CD14-positive monocyte (primary cell): Measurements from ENCODE around the gene TNFSF9. TPM values are rescaled to one million over a fixed set of nuclear protein-coding genes. Genes with fewer than 3 reads are reported as not detected.

Experiments
- DNase-seq, 3 donors: peaks; one replicate each; pipeline ENCODE4 v3.0.0-alpha.2; 2011 to 2022
- H2AFZ ChIP-seq: 2 replicates; pipeline ENCODE4 v1.6.0; 2012; ENCODE audit warnings: mild to moderate bottlenecking, low read depth, low read length, inconsistent platforms; ENCODE audit not compliant: insufficient read depth, poor library complexity, severe bottlenecking
- H3K27ac ChIP-seq, 2 donors: 1 replicate in 1 of 2; 2 replicates in 1 of 2; pipeline ENCODE4 v1.5.1; 2012 to 2013; ENCODE audit warnings: low read length in 2 of 2, control low read depth in 1 of 2, inconsistent platforms in 1 of 2, low read depth in 1 of 2, mild to moderate bottlenecking in 1 of 2
- H3K27me3 ChIP-seq, 2 donors: one replicate each; pipeline versions ENCODE4 v1.6.0 to v1.6.1; 2011 to 2013; ENCODE audit warnings: low read length in 2 of 2; ENCODE audit not compliant: control insufficient read depth in 2 of 2, insufficient read depth in 2 of 2
- H3K36me3 ChIP-seq, 2 donors: replicated peaks in 1 of 2; 1 replicate in 1 of 2; 2 replicates in 1 of 2; pipeline versions ENCODE4 v1.5.1 to v1.6.1; 2012 to 2013; ENCODE audit warnings: low read length in 2 of 2, control low read depth in 1 of 2, inconsistent platforms in 1 of 2, mild to moderate bottlenecking in 1 of 2; ENCODE audit not compliant: insufficient read depth in 2 of 2, control insufficient read depth in 1 of 2
- H3K4me1 ChIP-seq, 2 donors: 1 replicate in 1 of 2; 2 replicates in 1 of 2; pipeline versions ENCODE4 v1.5.1 to v1.6.1; 2012 to 2013; ENCODE audit warnings: low read length in 2 of 2, control low read depth in 1 of 2, inconsistent platforms in 1 of 2, mild to moderate bottlenecking in 1 of 2, moderate library complexity in 1 of 2; ENCODE audit not compliant: insufficient read depth in 2 of 2, control insufficient read depth in 1 of 2
- H3K4me2 ChIP-seq: replicated peaks from 2 replicates; pipeline ENCODE3; 2012; ENCODE audit warnings: low read length, moderate library complexity, mild to moderate bottlenecking; ENCODE audit not compliant: poor library complexity, severe bottlenecking; ENCODE audit errors: extremely low read depth
- H3K4me3 ChIP-seq, 3 experiments: fragments of 200-600 bp in 1 of 3; sonication (generic) in 1 of 3; replicated peaks in 1 of 3; 1 replicate in 2 of 3; 2 replicates in 1 of 3; pipeline ENCODE4 v1.5.1; 2011 to 2013; ENCODE audit warnings: low read length in 3 of 3, mild to moderate bottlenecking in 3 of 3, control low read depth in 2 of 3, low read depth in 2 of 3, inconsistent platforms in 1 of 3, moderate library complexity in 1 of 3
- H3K79me2 ChIP-seq: 2 replicates; pipeline ENCODE4 v1.6.0; 2012; ENCODE audit warnings: mild to moderate bottlenecking, control low read depth, inconsistent platforms, low read length, moderate library complexity; ENCODE audit not compliant: insufficient read depth
- H3K9ac ChIP-seq: 2 replicates; pipeline ENCODE4 v1.6.0; 2017; ENCODE audit warnings: low read length, mild to moderate bottlenecking; ENCODE audit not compliant: insufficient read depth, poor library complexity, severe bottlenecking
- H3K9me3 ChIP-seq, 2 donors: replicated peaks in 1 of 2; 1 replicate in 1 of 2; 2 replicates in 1 of 2; pipeline versions ENCODE4 v1.5.1 to v1.6.1; 2012 to 2013; ENCODE audit warnings: low read length in 2 of 2, control low read depth in 1 of 2; ENCODE audit not compliant: control insufficient read depth in 1 of 2, insufficient read depth in 1 of 2
- H4K20me1 ChIP-seq: 2 replicates; pipeline ENCODE4 v1.6.0; 2012; ENCODE audit warnings: mild to moderate bottlenecking, low read length, control low read depth, moderate library complexity; ENCODE audit not compliant: insufficient read depth
- H3K27ac Mint-ChIP-seq, 7 donors: one replicate each; pipeline ENCODE4 v1.8.0; 2020; ENCODE audit warnings: mild to moderate bottlenecking in 7 of 7, mixed read lengths in 7 of 7, moderate library complexity in 6 of 7, inconsistent platforms in 2 of 7
- H3K27me3 Mint-ChIP-seq, 3 donors: one replicate each; pipeline ENCODE4 v1.8.0; 2021 to 2022; ENCODE audit warnings: low read depth in 3 of 3, mild to moderate bottlenecking in 3 of 3, mixed read lengths in 3 of 3, moderate library complexity in 3 of 3, inconsistent platforms in 1 of 3
- H3K36me3 Mint-ChIP-seq, 2 donors: one replicate each; pipeline ENCODE4 v1.8.0; 2020; ENCODE audit warnings: mixed read lengths in 2 of 2, inconsistent platforms in 1 of 2, mild to moderate bottlenecking in 1 of 2
- H3K4me1 Mint-ChIP-seq: one replicate; pipeline ENCODE4 v1.8.0; 2020; ENCODE audit warnings: mild to moderate bottlenecking, mixed read lengths
- H3K4me3 Mint-ChIP-seq, 2 donors: one replicate each; pipeline ENCODE4 v1.8.0; 2020; ENCODE audit warnings: mild to moderate bottlenecking in 2 of 2, mixed read lengths in 2 of 2, moderate library complexity in 1 of 2
- H3K9me3 Mint-ChIP-seq, 7 donors: one replicate each; pipeline ENCODE4 v1.8.0; 2020 to 2022; ENCODE audit warnings: mixed read lengths in 7 of 7, mild to moderate bottlenecking in 6 of 7, moderate library complexity in 6 of 7, inconsistent platforms in 2 of 7
- WGBS: methylation state at CpG from one replicate; pipeline ENCODE4 v1.1.5; 2013; ENCODE audit warnings: missing lambda C conversion rate; ENCODE audit not compliant: insufficient coverage; 5-methylcytosine and 5-hydroxymethylcytosine counted together
- intact Hi-C, 2 donors: fragments of 100-400 bp; cut with micrococcal nuclease; formaldehyde crosslinking; loops; one replicate each; pipeline versions ENCODE4 v1.15.0 to v1.15.1; 2023
- polyA plus RNA-seq, 3 donors: library from polyadenylated mRNA; depleted of rRNA in 1 of 3; unstranded in 2 of 3; stranded (reverse) in 1 of 3; fragments of 300-500 nt in 2 of 3; fragments of >200 nt in 1 of 3; fragmentation: Illumina TruSeq in 2 of 3; gene quantifications; 1 replicate in 2 of 3; 2 replicates in 1 of 3; pipeline ENCODE4 v1.2.3, GENCODE V29; 2012 to 2021
- TF ChIP-seq, protein P1 (sequence below): fragments of 200-600 bp; IDR thresholded peaks from one replicate; pipeline ENCODE4 v1.8.0; 2022; ENCODE audit warnings: antibody characterized with exemption, mild to moderate bottlenecking

Gene TNFSF9
- polyA plus RNA-seq, 3 donors, result 3.7 to 4.9 (median 4.3) TPM

DNA sequence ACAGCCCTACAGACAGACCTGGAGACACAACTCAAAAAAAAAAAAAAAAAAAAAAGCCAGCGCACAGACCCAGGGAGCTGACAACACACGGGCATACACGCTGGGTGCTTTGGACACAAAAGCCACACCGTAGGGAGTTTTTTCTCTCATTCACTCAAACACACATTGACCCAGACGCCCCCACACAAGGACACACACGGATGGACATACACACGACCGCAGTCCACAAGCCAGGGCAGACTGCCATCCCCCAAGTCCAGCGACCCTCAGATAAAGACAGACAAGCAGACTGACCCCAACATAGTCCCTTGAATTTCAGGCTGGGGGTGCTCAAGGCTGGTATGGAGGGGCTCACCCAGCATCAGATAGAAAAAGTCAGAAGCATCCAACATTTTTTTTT, 16.7 kb upstream of the TNFSF9 start:
- peaks cover 3 to 21% (median 13%) of the 10 kb centered on the region in 3 donors for H3K27me3 Mint-ChIP-seq
- Histone ChIP-seq H3K27me3 (no peaks in the 10 kb centered on the region), H3K27ac (no peak overlapping the region), H3K9ac (no peak overlapping the region), H3K4me1 (peaks cover 17 to 30% of the 10 kb centered on the region in 2 donors), H2AFZ (no peak overlapping the region), H3K79me2 (no peaks in the 10 kb centered on the region), H4K20me1 (no peaks in the 10 kb centered on the region), H3K9me3 (no peaks in the 10 kb centered on the region), H3K36me3 (no peaks in the 10 kb centered on the region), H3K4me3 (no peak overlapping the region), H3K4me2 (no peak overlapping the region)
- H3K9me3 Mint-ChIP-seq, result peaks cover 0 to 4% (median 0%) of the 10 kb centered on the region in 7 donors
- no peak overlapping the region for H3K4me3 Mint-ChIP-seq
- no peak overlapping the region for H3K27ac Mint-ChIP-seq
- no peak for DNase-seq
- intact Hi-C loops, result loop anchor here (10.0 kb wide), 1 partner anchor 251 kb away; the partner anchor contains the start of gene SH2D3A (in 2 of the 2)
- 94% methylated on average over 5 of the region's 9 CpGs for WGBS
- no peaks in the 10 kb centered on the region for H3K36me3 Mint-ChIP-seq
- TF ChIP-seq, protein P1, sequence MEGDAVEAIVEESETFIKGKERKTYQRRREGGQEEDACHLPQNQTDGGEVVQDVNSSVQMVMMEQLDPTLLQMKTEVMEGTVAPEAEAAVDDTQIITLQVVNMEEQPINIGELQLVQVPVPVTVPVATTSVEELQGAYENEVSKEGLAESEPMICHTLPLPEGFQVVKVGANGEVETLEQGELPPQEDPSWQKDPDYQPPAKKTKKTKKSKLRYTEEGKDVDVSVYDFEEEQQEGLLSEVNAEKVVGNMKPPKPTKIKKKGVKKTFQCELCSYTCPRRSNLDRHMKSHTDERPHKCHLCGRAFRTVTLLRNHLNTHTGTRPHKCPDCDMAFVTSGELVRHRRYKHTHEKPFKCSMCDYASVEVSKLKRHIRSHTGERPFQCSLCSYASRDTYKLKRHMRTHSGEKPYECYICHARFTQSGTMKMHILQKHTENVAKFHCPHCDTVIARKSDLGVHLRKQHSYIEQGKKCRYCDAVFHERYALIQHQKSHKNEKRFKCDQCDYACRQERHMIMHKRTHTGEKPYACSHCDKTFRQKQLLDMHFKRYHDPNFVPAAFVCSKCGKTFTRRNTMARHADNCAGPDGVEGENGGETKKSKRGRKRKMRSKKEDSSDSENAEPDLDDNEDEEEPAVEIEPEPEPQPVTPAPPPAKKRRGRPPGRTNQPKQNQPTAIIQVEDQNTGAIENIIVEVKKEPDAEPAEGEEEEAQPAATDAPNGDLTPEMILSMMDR, result no peak
- peaks cover 23% of the 10 kb centered on the region for H3K4me1 Mint-ChIP-seq

DNA sequence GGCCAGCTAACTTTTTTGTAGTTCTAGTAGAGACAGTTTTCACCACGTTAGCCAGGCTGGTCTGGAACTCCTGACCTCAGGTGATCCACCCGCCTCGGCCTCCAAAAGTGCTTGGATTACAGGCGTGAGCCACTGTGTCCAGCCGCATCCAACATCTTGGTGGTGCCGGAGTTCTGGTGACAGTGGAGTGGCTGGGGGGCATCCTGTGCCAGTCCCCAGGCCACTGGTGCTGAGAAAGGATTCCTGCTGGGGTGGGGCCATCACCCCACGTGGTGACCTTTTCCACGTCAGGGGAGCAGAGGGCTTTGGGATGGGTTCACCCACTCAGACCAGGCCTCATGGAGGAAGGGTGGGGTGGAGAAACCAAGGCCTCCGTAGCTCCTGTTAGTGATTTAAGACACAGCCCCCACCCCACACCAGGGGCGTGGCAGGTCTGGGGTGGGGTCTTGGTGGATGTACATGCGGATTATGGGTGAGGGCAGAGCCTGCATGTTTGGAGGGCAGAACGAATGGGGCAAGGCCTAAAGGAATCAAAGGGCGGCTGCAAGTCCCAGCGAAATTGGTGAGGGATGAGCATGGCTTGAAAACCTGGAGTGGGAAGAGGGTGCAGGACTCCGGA, 15.8 kb upstream of the TNFSF9 start:
- H3K36me3 Mint-ChIP-seq, result no peaks in the 10 kb centered on the region
- H3K36me3 ChIP-seq, result no peaks in the 10 kb centered on the region
- H3K79me2 ChIP-seq, result no peaks in the 10 kb centered on the region
- no peak overlapping the region for H3K9ac ChIP-seq
- TF ChIP-seq, protein P1, result no peak
- intact Hi-C loops, result loop anchor here (10.0 kb wide), 1 partner anchor 250 kb away; the partner anchor contains the start of gene SH2D3A (in 2 of the 2)
- peaks cover 24% of the 10 kb centered on the region for H3K4me1 Mint-ChIP-seq
- DNase-seq, result no peak
- no peaks in the 10 kb centered on the region for H3K9me3 ChIP-seq
- H3K4me1 ChIP-seq, result peaks cover 17 to 30% of the 10 kb centered on the region in 2 donors
- no peak overlapping the region for H3K27ac ChIP-seq
- no peak overlapping the region for H3K4me3 ChIP-seq
- H3K9me3 Mint-ChIP-seq, result peaks cover 0 to 4% (median 0%) of the 10 kb centered on the region in 7 donors
- H2AFZ ChIP-seq, result no peak overlapping the region
- no peak overlapping the region for H3K4me2 ChIP-seq
- peaks cover 5 to 22% (median 19%) of the 10 kb centered on the region in 3 donors for H3K27me3 Mint-ChIP-seq
- no peaks in the 10 kb centered on the region for H4K20me1 ChIP-seq
- no peaks in the 10 kb centered on the region for H3K27me3 ChIP-seq
- peak overlapping the region in 1 of 2 donors; percentile 9 for H3K4me3 Mint-ChIP-seq
- 96% methylated on average over 11 of the region's 15 CpGs for WGBS
- H3K27ac Mint-ChIP-seq, result peak overlapping the region in 3 of 7 donors; percentile 50 to 81 (median 68)
